Right kidney (tissue), 1 donor: ENCODE results near the gene APH1A.
"Not testable (repeated sequence)": the region's sequence is repeated elsewhere in the genome, so short reads cannot be mapped to it uniquely, and the experiment has no call there.

ENCODE experiments used
- DNase-seq: peaks from one replicate; pipeline ENCODE4 v3.0.0-alpha.2; 2016

Gene APH1A

DNA sequence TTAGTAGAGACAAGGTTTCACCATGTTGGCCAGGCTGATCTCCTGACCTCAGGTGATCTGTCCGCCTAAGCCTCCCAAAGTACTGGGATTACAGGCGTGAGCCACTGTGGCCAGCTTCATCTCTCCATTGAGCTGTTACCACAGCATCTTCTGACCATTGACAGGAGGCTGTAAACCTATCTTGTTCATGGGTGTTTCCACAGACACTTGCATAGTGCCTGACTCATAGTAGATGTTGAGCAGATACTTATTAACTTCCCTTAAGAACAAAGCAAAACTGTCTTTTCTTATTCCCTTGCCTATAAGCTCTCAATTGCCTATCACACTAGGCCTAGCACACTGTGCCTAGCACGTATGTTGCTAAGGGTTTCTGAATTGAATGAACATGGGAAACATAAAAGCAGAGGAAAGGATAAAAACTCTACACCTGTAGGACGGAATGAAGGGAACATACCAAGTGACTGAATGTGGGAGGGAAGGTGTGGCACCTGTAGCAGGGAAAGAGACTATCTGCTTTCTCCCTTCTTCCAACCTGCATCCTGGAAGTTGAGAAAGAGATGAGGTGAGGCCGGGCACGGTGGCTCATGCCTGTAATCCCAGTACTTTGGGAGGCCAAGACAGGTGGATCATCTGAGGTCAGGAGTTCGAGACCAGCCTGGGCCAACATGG, 2.6 kb upstream of the APH1A start:
- DNase-seq = no peak

GRCh38 chr1:150269451-150269850, 635 bp upstream of the APH1A start:
- no peak for DNase-seq

- DNase-seq = no peak
Observed at GRCh38 chr1:150268340-150268704, 494 bp downstream of the APH1A start.

DNA sequence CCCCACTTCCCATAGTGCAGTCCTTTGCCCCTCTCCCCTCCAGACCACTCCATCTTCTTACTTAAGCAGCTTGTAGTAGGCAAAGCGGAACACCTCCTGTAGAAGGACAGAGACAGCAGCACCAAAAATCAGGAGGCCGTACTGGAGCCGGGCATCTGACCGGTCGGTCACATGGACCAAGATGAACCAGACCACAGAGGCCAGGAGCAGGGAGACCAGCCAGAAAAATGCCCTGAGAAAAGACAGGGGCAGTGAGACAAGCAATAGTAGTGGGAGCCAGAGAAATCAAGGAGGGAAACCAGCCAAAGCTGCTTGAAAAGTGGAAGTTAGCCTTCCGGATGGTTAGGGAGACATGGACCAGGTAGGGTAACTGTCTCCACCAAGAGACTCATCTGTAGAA, 920 bp downstream of the APH1A start:
- DNase-seq = no peak

- no peak for DNase-seq
Observed at GRCh38 chr1:150263549-150263948, 5.3 kb downstream of the APH1A start.

GRCh38 chr1:150262388-150263320, 6.2 kb downstream of the APH1A start:
- no peak for DNase-seq

DNA sequence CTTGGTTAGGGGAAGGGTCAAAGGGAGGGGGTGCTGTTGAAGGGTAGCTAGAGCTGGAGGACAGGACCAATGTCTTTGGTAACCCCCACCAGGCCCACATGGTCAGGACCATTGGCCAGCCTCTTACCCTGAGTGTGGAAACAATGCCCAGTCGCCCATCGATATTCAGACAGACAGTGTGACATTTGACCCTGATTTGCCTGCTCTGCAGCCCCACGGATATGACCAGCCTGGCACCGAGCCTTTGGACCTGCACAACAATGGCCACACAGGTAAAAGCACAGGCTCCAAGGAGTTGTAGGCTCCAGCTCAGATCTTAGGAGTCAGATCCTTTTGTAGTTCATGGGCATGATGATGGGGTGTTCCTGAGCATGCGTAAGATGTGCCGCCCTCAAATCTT, 7.4 kb downstream of the APH1A start:
- DNase-seq = no peak

- peak; percentile 80 for DNase-seq
Observed at GRCh38 chr1:150259758-150260669, 8.8 kb downstream of the APH1A start.

DNA sequence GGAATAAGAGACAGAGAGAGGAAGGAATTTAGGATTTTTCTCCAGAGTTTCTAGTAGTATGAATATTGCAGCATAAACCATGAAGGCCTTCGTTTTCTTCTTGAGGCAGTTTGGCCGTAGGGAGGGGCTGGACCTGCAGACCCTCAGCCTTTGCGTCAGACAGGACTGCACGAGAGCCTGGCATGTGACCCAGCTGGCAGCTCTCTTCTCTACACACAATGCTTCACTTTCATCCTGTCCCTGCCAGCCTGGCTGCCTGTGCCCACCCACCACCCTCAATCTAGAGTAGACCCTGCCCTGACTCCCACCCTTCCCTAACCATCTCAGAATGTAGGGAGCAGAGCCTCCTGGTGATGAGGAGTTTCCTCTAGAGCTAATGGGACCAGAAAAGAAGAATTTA, 9.6 kb downstream of the APH1A start:
- DNase-seq = no peak

GRCh38 chr1:150257624-150258585, 10.9 kb downstream of the APH1A start, which contains the start of gene CA14:
CA14 (plus strand) TSS chr1:150257774; CDS start chr1:150258129, 355 bp downstream.
- peak; percentile 49 for DNase-seq

DNA sequence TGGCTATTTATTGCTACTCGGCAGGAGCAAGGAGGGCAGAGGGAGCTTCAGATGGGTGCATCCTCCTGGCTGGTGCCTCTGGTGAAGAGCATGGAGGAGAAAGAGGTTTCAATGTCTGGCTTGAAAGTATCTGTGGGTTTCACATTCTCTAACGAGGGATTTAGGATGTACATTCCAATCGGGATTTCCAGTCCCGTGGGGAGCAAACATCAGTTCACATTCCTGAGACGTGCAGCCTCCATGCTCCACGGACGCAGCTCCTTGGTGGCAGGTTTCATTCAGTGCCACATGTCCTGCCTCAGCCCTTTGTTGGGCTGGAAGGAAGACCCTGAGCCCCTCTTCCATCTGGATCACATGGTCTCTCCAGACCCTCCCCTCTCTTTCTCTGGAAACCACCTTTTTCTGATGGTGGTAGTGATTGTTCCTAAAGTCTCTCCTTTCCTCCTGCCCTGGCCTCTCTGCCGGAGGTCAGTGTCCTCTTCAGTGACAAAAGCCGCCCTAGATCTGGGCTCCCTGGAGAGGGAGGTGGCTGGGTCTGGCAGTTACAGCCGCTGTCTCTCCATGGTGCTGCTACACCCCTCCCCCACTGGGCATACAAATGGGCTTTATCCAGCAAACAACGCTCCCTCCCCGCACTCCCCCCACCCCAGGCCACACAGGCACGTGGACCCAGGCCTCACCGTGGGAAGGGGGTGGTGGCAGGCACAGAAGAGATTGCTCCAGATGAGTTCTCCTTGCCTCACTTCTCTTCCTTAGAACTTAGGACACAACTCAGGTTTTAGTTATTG, 12.1 kb downstream of the APH1A start:
- DNase-seq = peak; percentile 47

DNA sequence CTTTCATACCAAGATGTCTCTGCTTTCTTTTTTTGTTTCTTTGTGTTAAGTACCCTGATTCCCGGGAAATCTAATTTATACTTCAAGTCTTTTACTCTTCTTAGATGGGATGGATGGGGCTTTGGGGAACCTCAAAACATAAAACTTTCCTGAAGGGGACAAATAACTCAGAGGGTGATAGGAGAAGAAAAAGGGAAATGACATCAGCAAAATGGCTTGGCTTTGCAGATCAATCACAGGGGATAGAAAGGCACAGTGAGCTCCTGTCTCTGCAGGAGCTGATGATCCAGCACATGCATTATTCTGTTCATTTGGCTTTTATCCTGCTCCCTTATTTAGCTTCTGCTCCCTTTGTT, 12.6 kb downstream of the APH1A start:
- DNase-seq = peak; percentile 50

DNA sequence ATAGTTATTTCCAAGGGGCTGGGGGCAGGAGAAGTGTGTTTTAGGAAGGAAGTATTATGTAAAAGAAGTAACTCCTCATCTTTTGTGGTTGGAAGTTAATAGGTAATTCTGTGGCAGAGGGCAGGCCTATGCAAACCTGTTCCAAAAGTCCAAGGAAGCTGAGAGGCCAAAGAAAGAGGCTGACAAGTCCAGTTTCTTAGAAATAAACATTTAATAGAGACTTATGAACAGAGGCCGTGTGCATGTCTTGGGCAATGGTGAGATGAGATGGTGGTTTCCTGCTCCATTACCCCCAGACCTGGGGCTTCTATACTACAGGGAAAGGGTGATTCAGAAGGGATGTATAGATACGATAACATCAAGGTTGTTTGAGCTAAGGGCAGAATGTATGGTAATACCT, 18.9 kb downstream of the APH1A start:
- DNase-seq = no peak

DNA sequence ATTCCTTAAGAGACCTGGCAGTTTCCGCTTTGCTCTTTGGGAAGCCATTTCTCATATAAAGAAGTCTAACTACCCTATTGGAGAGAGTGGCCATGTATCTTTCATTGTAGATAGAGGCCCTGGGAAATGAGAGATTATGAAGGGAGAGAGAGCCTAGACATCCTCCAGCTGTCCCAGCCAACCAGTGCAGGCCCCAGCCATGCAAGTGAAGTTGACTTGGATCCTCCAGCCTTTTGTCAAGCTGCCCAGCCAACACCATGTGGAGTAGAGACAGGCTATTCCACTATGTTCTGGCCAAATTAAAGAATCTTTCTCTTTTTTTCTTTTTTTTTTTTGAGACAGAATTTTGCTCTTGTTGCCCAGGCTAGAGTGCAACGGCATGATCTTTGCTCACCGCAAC, 25.8 kb downstream of the APH1A start:
- DNase-seq = no peak

DNA sequence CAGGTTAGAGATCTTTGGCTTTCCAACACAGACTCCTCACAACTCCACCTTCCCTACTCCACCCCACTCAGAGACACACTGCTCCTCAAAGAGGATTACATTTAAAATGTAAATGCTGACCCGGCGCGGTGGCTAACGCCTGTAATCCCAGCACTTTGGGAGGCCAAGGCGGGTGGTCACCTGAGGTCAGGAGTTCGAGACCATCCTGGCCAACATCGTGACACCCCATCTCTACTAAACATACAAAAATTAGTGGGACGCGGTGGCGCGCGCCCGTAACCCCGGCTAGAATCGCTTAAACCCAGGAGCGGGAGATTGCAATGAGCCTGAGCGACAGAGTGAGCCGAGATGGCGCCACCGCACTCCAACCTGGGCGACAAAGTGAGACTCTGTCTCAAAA, 31.1 kb downstream of the APH1A start:
- DNase-seq = no peak

- DNase-seq = not testable (repeated sequence)
Observed at GRCh38 chr1:150237176-150237575, 31.6 kb downstream of the APH1A start.

- no peak for DNase-seq
Observed at GRCh38 chr1:150236614-150237100, 32.2 kb downstream of the APH1A start.

DNA sequence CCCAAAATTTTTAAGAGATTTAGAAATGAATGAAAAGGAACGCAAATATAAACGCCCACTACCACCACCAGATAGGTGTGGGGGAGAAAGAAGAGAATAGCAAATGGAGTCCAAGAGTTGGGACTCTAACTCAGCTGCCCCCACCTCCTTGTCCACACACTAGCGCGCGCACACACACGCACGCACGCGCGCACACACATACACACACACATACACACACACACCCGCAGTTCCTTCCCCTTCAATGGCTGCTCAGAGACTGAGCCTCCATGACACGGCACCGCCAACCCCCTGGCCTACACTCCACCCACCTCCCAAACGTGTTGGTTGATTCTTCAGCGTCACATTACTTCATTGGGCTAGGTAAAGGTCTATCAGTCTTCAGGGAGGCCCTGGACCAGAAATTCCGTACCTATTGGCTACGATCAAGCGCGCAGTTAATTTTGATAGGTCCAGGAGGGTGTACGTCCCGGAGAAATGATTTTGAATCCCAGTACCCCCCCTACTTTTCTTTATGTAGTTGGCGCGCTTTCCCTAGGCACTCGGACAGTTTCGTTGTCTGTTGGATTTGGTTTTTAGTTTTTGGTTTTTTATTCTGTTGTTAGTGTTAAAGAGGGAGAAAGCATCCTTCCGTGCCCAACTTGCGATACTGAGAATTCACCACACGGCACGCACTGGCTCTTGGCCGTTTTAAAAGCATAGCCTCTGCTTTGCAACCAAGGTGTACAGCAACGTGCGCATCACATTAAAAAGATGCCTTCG, 32.8 kb downstream of the APH1A start, which contains the start of gene ANP32E:
TSS of gene ANP32E (minus strand) at position 261 of the 762 bp plus-strand sequence. CDS start 326 bp downstream, outside the sequence.
- DNase-seq = peak; percentile 88

DNA sequence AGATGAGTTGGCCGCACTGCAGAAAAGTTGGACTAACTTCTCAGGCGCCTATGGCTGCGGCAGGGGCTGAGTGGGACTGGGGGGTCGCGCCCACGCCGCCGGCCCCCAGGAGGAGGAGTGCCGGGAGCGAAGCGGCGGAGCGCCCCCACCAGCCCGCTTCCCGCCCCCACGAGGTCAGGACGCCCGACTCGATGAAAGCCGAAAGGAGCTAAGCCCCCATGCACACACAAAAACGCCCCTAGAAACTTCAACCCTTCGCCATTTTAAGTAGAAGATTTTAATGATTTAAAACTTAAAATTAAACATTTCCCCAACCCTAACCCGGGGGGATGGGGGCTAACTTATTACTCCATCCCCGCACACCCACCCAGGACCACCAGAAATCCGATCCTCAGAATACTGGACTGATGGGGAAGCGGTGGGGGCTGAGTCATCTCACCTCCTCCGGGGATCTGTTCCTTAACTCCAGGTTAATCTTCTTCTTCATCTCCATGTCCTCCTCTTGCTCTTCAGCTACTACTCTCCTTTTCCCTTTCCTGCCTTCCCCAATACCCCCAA, 33.4 kb downstream of the APH1A start:
- DNase-seq = no peak
